Measurements from ENCODE around the gene UTP14C.

The UTP14C gene

GRCh38 chr13:51996641-51997040 lies 27.9 kb upstream of the UTP14C start:
- ATAC-seq (replicated peaks) (no peak), DNase-seq (no peak)
- Mint-ChIP-seq H3K9me3 (no peaks in the 10 kb centered on the region), H3K4me1 (ENCODE audit: low read depth in 2 of 2) (peaks cover 0 to 2% of the 10 kb centered on the region in 2 donors), H3K27me3 (peaks cover 35 to 61% of the 10 kb centered on the region in 2 donors), H3K36me3 (ENCODE audit: insufficient read depth) (no peaks in the 10 kb centered on the region), H3K4me3 (no peak overlapping the region), H3K27ac (no peak overlapping the region)

- Mint-ChIP-seq H3K27me3 (peaks cover 35 to 61% of the 10 kb centered on the region in 2 donors), H3K9me3 (no peaks in the 10 kb centered on the region), H3K36me3 (ENCODE audit: insufficient read depth) (no peaks in the 10 kb centered on the region), H3K4me1 (ENCODE audit: low read depth in 2 of 2) (peaks cover 0 to 2% of the 10 kb centered on the region in 2 donors), H3K4me3 (no peak overlapping the region), H3K27ac (no peak overlapping the region)
- DNase-seq, result no peak
- ATAC-seq (replicated peaks), result no peak
Observed at GRCh38 chr13:51997186-51997585, 27.3 kb upstream of the UTP14C start.

GRCh38 chr13:51997641-51998330 lies 26.7 kb upstream of the UTP14C start:
- no peak overlapping the region for H3K4me3 Mint-ChIP-seq
- no peaks in the 10 kb centered on the region for H3K9me3 Mint-ChIP-seq
- H3K36me3 Mint-ChIP-seq (ENCODE audit: insufficient read depth), result no peaks in the 10 kb centered on the region
- H3K27ac Mint-ChIP-seq, result no peak overlapping the region
- ATAC-seq (replicated peaks) (no peak), DNase-seq (no peak)
- H3K27me3 Mint-ChIP-seq, result peaks cover 35 to 61% of the 10 kb centered on the region in 2 donors
- H3K4me1 Mint-ChIP-seq (ENCODE audit: low read depth in 2 of 2), result peaks cover 0 to 2% of the 10 kb centered on the region in 2 donors

- no peaks in the 10 kb centered on the region for H3K9me3 Mint-ChIP-seq
- no peaks in the 10 kb centered on the region for H3K36me3 Mint-ChIP-seq (ENCODE audit: insufficient read depth)
- ATAC-seq (replicated peaks) (no peak), DNase-seq (no peak)
- peaks cover 0 to 2% of the 10 kb centered on the region in 2 donors for H3K4me1 Mint-ChIP-seq (ENCODE audit: low read depth in 2 of 2)
- peaks cover 35 to 61% of the 10 kb centered on the region in 2 donors for H3K27me3 Mint-ChIP-seq
- no peak overlapping the region for H3K4me3 Mint-ChIP-seq
- H3K27ac Mint-ChIP-seq, result no peak overlapping the region
Observed at GRCh38 chr13:51998723-51999509, 25.6 kb upstream of the UTP14C start.

- Mint-ChIP-seq H3K27ac (no peak overlapping the region), H3K36me3 (ENCODE audit: insufficient read depth) (no peaks in the 10 kb centered on the region), H3K4me1 (ENCODE audit: low read depth in 2 of 2) (peaks cover 0 to 2% of the 10 kb centered on the region in 2 donors), H3K27me3 (peaks cover 35 to 61% of the 10 kb centered on the region in 2 donors), H3K9me3 (no peaks in the 10 kb centered on the region), H3K4me3 (no peak overlapping the region)
- no peak for ATAC-seq (replicated peaks)
- DNase-seq, result no peak
Observed at GRCh38 chr13:51999510-51999911, 25.0 kb upstream of the UTP14C start.

- peaks cover 35 to 58% of the 10 kb centered on the region in 2 donors for H3K27me3 Mint-ChIP-seq
- ATAC-seq (replicated peaks) (no peak), DNase-seq (no peak)
- no peaks in the 10 kb centered on the region for H3K9me3 Mint-ChIP-seq
- H3K27ac Mint-ChIP-seq, result no peak overlapping the region
- H3K4me3 Mint-ChIP-seq, result no peak overlapping the region
- H3K36me3 Mint-ChIP-seq (ENCODE audit: insufficient read depth), result no peaks in the 10 kb centered on the region
- peaks cover 0 to 2% of the 10 kb centered on the region in 2 donors for H3K4me1 Mint-ChIP-seq (ENCODE audit: low read depth in 2 of 2)
Observed at GRCh38 chr13:51999921-52000320, 24.6 kb upstream of the UTP14C start.

GRCh38 chr13:52001120-52001731 lies 23.3 kb upstream of the UTP14C start:
- Mint-ChIP-seq H3K4me3 (no peak overlapping the region), H3K27ac (no peak overlapping the region), H3K36me3 (ENCODE audit: insufficient read depth) (no peaks in the 10 kb centered on the region), H3K4me1 (ENCODE audit: low read depth in 2 of 2) (no peaks in the 10 kb centered on the region), H3K9me3 (no peaks in the 10 kb centered on the region), H3K27me3 (peaks cover 34 to 47% of the 10 kb centered on the region in 2 donors)
- ATAC-seq (replicated peaks), result peak; percentile 75
- peak in 1 of 3 experiments; percentile 3 for DNase-seq

GRCh38 chr13:52002361-52002760 lies 22.1 kb upstream of the UTP14C start:
- H3K27ac Mint-ChIP-seq, result no peak overlapping the region

GRCh38 chr13:52003541-52003940 lies 20.9 kb upstream of the UTP14C start:
- no peak overlapping the region for H3K4me3 Mint-ChIP-seq
- H3K27me3 Mint-ChIP-seq, result peaks cover 31 to 45% of the 10 kb centered on the region in 2 donors
- H3K36me3 Mint-ChIP-seq (ENCODE audit: insufficient read depth), result no peaks in the 10 kb centered on the region
- DNase-seq (no peak), ATAC-seq (replicated peaks) (no peak)
- H3K27ac Mint-ChIP-seq, result no peak overlapping the region
- H3K9me3 Mint-ChIP-seq, result no peaks in the 10 kb centered on the region
- H3K4me1 Mint-ChIP-seq (ENCODE audit: low read depth in 2 of 2), result no peaks in the 10 kb centered on the region

More at GRCh38 chr13:52002361-52002760, 22.1 kb upstream of the UTP14C start:
- H3K9me3 Mint-ChIP-seq, result no peaks in the 10 kb centered on the region
- DNase-seq (no peak), ATAC-seq (replicated peaks) (no peak)
- H3K36me3 Mint-ChIP-seq (ENCODE audit: insufficient read depth), result no peaks in the 10 kb centered on the region
- H3K27me3 Mint-ChIP-seq, result peaks cover 36 to 48% of the 10 kb centered on the region in 2 donors
- no peaks in the 10 kb centered on the region for H3K4me1 Mint-ChIP-seq (ENCODE audit: low read depth in 2 of 2)
- no peak overlapping the region for H3K4me3 Mint-ChIP-seq

- Mint-ChIP-seq H3K27ac (no peak overlapping the region), H3K9me3 (no peaks in the 10 kb centered on the region), H3K36me3 (ENCODE audit: insufficient read depth) (no peaks in the 10 kb centered on the region), H3K4me3 (no peak overlapping the region), H3K27me3 (peaks cover 31 to 45% of the 10 kb centered on the region in 2 donors), H3K4me1 (ENCODE audit: low read depth in 2 of 2) (no peaks in the 10 kb centered on the region)
- DNase-seq, result no peak
- ATAC-seq (replicated peaks), result no peak
Observed at GRCh38 chr13:52004511-52005170, 19.9 kb upstream of the UTP14C start.

GRCh38 chr13:52005841-52006522 lies 18.5 kb upstream of the UTP14C start:
- no peak for ATAC-seq (replicated peaks)
- Mint-ChIP-seq H3K9me3 (no peaks in the 10 kb centered on the region), H3K27ac (no peak overlapping the region), H3K4me3 (no peak overlapping the region), H3K27me3 (peaks cover 34 to 46% of the 10 kb centered on the region in 2 donors), H3K36me3 (ENCODE audit: insufficient read depth) (no peaks in the 10 kb centered on the region), H3K4me1 (ENCODE audit: low read depth in 2 of 2) (peaks cover 2% of the 10 kb centered on the region in 2 donors)
- DNase-seq, result no peak

GRCh38 chr13:52006523-52007245 lies 17.8 kb upstream of the UTP14C start:
- H3K27me3 Mint-ChIP-seq, result peaks cover 32 to 50% of the 10 kb centered on the region in 2 donors
- H3K4me1 Mint-ChIP-seq (ENCODE audit: low read depth in 2 of 2), result peaks cover 5 to 6% of the 10 kb centered on the region in 2 donors
- no peak for DNase-seq
- no peak overlapping the region for H3K27ac Mint-ChIP-seq
- no peak for ATAC-seq (replicated peaks)
- no peaks in the 10 kb centered on the region for H3K36me3 Mint-ChIP-seq (ENCODE audit: insufficient read depth)
- H3K4me3 Mint-ChIP-seq, result no peak overlapping the region
- H3K9me3 Mint-ChIP-seq, result no peaks in the 10 kb centered on the region

Data from effector memory CD8-positive, alpha-beta T cell (primary cell).